ENCODE measurements around the gene ZNF419.
A peak's percentile ranks its signal among the peaks of the same experiment; 100 is the strongest.

- TF ChIP-seq, protein P1, sequence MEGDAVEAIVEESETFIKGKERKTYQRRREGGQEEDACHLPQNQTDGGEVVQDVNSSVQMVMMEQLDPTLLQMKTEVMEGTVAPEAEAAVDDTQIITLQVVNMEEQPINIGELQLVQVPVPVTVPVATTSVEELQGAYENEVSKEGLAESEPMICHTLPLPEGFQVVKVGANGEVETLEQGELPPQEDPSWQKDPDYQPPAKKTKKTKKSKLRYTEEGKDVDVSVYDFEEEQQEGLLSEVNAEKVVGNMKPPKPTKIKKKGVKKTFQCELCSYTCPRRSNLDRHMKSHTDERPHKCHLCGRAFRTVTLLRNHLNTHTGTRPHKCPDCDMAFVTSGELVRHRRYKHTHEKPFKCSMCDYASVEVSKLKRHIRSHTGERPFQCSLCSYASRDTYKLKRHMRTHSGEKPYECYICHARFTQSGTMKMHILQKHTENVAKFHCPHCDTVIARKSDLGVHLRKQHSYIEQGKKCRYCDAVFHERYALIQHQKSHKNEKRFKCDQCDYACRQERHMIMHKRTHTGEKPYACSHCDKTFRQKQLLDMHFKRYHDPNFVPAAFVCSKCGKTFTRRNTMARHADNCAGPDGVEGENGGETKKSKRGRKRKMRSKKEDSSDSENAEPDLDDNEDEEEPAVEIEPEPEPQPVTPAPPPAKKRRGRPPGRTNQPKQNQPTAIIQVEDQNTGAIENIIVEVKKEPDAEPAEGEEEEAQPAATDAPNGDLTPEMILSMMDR (IDR thresholded peaks at IDR 0.05) = peak in 1 of 4 donors; percentile 22
- TF ChIP-seq POLR2A (IDR thresholded peaks at IDR 0.05) = peak; percentile 41
Measured at GRCh38 chr19:57487477-57488298, at the start of gene ZNF419.
